HL-60 (cell line): ENCODE measurements around the gene B4GALT2.

Source experiments
- DNase-seq, 2 experiments: peaks; one replicate each; pipeline ENCODE4 v3.0.0-alpha.2; 2010 to 2020; ENCODE audit warnings: low read depth in 1 of 2, low spot score in 1 of 2
- H3K27ac ChIP-seq: fragments of 250-450 bp; sonication (Bioruptor Pico); replicated peaks from 2 replicates; pipeline ENCODE4 v1.5.1; 2020; ENCODE audit warnings: mild to moderate bottlenecking, moderate library complexity
- H3K27me3 ChIP-seq: fragments of 250-450 bp; sonication (Bioruptor Pico); 2 replicates; pipeline ENCODE4 v1.5.1; 2021; ENCODE audit warnings: mild to moderate bottlenecking, moderate library complexity; ENCODE audit not compliant: insufficient read depth, poor library complexity, severe bottlenecking
- H3K4me3 ChIP-seq: replicated peaks from 2 replicates; pipeline ENCODE4 v1.5.1; 2011; ENCODE audit warnings: mild to moderate bottlenecking, control low read depth, low read length; ENCODE audit not compliant: insufficient read depth
- GABPA ChIP-seq: IDR thresholded peaks from 2 replicates; pipeline ENCODE4 v1.6.1; 2012; ENCODE audit warnings: low read depth
- POLR2AphosphoS5 ChIP-seq: IDR thresholded peaks from 2 replicates; pipeline ENCODE4 v1.6.1; 2012; ENCODE audit warnings: low read depth
- SPI1 ChIP-seq: IDR thresholded peaks from 2 replicates; pipeline ENCODE4 v1.6.1; 2012; ENCODE audit warnings: low read depth, mild to moderate bottlenecking, borderline replicate concordance
- TF ChIP-seq, protein P1 (sequence below): IDR thresholded peaks from one replicate; pipeline ENCODE4 v1.5.1; 2011; ENCODE audit warnings: low read length, control low read depth, inconsistent platforms; ENCODE audit not compliant: insufficient read depth
- TF ChIP-seq, protein P2 (sequence below): IDR thresholded peaks from 2 replicates; pipeline ENCODE4 v1.6.1; 2012; ENCODE audit warnings: low read depth; ENCODE audit not compliant: insufficient replicate concordance

Gene B4GALT2

DNA sequence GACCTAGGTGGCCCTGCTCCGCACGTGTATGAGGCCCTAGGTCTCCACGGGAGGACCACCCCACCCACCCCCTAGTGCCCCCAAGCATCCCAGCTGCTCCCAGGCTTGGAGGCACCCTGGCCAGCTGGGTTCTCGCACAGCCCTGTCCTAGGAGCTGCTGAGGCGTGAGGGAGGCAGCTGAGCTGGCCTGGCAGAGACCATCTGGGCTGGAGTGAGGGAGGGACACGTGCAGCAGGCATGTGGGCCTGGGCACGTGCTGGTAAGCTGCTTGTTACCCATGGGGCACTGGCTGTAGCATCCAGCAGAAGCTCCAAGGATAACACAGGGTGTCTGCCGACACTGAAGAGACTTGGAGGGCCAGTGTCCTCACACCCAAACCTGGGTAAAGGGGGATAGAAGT is 42.1 kb downstream of the B4GALT2 start:
- Histone ChIP-seq H3K27me3 (no peaks in the 10 kb centered on the region), H3K27ac (no peak overlapping the region), H3K4me3 (no peak overlapping the region)
- TF ChIP-seq SPI1 (no peak), POLR2AphosphoS5 (no peak), GABPA (no peak)
- TF ChIP-seq, protein P1, sequence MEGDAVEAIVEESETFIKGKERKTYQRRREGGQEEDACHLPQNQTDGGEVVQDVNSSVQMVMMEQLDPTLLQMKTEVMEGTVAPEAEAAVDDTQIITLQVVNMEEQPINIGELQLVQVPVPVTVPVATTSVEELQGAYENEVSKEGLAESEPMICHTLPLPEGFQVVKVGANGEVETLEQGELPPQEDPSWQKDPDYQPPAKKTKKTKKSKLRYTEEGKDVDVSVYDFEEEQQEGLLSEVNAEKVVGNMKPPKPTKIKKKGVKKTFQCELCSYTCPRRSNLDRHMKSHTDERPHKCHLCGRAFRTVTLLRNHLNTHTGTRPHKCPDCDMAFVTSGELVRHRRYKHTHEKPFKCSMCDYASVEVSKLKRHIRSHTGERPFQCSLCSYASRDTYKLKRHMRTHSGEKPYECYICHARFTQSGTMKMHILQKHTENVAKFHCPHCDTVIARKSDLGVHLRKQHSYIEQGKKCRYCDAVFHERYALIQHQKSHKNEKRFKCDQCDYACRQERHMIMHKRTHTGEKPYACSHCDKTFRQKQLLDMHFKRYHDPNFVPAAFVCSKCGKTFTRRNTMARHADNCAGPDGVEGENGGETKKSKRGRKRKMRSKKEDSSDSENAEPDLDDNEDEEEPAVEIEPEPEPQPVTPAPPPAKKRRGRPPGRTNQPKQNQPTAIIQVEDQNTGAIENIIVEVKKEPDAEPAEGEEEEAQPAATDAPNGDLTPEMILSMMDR = no peak
- TF ChIP-seq, protein P2, sequence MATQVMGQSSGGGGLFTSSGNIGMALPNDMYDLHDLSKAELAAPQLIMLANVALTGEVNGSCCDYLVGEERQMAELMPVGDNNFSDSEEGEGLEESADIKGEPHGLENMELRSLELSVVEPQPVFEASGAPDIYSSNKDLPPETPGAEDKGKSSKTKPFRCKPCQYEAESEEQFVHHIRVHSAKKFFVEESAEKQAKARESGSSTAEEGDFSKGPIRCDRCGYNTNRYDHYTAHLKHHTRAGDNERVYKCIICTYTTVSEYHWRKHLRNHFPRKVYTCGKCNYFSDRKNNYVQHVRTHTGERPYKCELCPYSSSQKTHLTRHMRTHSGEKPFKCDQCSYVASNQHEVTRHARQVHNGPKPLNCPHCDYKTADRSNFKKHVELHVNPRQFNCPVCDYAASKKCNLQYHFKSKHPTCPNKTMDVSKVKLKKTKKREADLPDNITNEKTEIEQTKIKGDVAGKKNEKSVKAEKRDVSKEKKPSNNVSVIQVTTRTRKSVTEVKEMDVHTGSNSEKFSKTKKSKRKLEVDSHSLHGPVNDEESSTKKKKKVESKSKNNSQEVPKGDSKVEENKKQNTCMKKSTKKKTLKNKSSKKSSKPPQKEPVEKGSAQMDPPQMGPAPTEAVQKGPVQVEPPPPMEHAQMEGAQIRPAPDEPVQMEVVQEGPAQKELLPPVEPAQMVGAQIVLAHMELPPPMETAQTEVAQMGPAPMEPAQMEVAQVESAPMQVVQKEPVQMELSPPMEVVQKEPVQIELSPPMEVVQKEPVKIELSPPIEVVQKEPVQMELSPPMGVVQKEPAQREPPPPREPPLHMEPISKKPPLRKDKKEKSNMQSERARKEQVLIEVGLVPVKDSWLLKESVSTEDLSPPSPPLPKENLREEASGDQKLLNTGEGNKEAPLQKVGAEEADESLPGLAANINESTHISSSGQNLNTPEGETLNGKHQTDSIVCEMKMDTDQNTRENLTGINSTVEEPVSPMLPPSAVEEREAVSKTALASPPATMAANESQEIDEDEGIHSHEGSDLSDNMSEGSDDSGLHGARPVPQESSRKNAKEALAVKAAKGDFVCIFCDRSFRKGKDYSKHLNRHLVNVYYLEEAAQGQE = no peak
- no peak for DNase-seq

DNA sequence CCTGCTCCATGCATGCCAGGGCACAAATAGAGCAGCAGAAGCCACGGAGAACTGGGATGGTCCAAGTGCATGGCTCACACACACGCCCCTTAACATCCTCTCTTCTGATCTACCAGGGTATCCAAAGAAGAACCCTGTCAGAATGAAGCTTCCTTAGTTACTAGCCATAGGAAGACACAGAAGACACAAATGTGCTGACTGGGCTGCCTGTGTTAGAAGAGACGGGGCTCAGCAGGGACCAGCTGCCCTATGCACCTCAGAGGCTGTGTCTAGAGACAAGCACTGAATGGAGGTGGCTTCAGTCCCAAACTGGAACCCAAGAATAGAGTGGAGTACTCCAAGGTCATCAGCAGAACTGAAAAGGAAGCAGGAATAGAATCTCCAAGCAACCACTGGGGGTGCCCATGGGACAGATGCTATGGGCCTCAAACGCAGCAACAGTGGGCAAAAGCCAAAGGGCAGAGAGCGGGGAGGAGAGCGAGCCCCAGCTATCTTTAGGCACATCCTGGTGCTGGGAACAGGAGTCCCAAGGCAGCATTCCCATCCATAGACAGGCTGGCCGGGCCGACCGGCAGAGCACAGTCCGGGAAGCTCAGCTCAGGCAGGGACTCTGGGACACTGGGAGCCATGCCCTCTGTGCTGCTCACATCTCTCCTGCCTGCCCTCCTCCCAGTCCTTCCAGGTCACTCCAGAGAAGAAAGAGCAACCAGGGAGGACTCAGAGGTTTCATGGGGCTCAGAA is 42.7 kb downstream of the B4GALT2 start:
- no peak for DNase-seq
- TF ChIP-seq, protein P1 = no peak
- TF ChIP-seq GABPA (no peak), SPI1 (no peak), POLR2AphosphoS5 (no peak)
- TF ChIP-seq, protein P2 = no peak
- H3K4me3 ChIP-seq = no peak overlapping the region
- no peak overlapping the region for H3K27ac ChIP-seq
- H3K27me3 ChIP-seq = no peaks in the 10 kb centered on the region

DNA sequence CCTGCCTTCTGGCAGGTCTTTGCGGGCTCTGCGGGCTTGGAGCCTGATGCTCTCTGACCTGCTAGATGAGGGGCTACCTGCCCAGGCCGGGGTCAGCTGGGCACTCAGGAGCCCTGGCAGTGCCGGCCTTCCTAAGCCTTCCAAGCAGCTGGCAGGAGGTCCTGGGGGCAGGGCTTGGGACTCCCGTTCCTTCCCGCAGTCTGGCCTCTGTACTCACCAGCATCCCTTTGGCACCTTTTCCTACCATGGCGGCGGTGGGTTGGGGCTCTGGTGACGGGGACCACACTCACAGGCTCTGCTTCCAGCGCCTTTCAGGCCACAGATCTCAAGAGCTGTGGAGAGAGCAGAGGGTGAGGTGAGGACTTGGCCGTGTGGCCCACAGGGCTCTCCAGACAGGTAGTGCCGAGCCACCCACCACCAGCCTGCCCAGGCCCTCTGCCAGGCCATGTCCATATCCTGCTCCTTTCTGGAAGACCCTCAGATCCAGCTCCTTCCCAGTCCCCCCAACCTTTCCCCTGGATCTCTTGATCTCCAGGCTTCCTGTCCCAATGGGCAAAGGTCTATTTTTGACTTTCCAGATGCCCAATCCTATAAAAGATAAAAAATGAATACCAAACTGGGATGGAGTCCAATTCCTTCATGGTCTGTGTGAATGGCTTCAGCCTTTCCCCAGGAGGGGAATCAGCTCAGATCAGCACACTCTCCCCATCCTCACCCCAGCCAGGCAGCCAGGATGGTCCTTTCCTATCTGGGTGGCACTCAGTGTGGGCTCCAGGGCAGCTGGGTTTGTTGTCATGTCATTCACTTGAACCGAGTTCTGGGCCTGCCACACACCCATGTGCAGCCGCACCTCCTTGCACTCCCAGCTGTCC is 45.3 kb downstream of the B4GALT2 start:
- no peaks in the 10 kb centered on the region for H3K27me3 ChIP-seq
- no peak overlapping the region for H3K27ac ChIP-seq
- H3K4me3 ChIP-seq = no peak overlapping the region
- TF ChIP-seq, protein P1 = no peak
- no peak for TF ChIP-seq POLR2AphosphoS5
- DNase-seq = no peak
